ENCODE results near the gene KLHL25.
"Not testable (repeated sequence)": the region's sequence is repeated elsewhere in the genome, so short reads cannot be mapped to it uniquely, and the experiment has no call there.

KLHL25 gene

DNA sequence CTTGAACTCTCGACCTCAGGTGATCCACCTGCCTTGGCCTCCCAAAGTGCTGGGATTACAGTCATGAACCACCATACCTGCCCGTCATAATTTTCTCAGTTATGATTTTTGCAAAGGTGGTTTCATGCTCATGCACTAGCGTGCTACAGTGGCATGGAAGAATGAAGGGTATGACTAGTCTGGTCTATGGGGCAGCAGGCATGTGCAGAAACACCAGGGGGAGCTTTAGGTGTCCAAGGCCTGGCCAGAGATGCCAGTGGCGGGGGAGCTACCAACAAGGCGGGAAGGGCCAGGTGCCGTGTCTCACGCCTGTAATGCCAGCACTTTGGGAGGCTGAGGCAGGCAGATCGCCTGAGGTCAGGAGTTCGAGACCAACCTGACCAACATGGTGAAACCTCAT is 7.9 kb upstream of the KLHL25 start:
- not testable (repeated sequence) for DNase-seq

DNA sequence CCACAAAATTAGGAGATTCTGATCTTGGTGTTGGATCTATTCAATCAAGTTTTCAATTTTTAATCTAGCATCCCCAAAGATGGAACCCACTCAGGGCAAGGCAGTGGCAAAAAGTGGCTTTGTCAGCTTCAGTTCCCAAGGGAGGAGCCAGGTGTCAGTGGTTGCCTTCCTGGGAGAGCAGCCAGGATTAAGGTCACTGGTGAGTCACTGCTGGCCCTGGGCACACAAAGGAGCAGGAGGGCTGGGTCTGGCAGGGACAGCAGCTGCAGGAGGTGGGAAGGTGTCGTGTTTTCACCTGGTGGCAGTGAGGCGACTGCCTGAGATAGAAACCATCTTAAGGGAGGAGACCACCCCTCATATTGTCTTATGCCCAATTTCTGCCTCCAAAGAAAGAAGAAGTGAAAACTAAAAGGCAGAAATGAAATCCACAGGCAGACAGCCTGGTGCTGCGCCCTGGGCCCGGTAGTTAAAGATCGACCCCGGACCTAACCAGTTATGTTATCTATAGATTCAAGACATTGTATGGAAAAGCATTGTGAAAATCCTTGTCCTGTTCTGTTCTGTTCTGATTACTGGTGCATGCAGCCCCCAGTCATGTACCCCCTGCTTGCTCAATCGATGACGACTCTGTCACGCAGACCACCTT is 5.9 kb upstream of the KLHL25 start:
- no peak for DNase-seq

DNA sequence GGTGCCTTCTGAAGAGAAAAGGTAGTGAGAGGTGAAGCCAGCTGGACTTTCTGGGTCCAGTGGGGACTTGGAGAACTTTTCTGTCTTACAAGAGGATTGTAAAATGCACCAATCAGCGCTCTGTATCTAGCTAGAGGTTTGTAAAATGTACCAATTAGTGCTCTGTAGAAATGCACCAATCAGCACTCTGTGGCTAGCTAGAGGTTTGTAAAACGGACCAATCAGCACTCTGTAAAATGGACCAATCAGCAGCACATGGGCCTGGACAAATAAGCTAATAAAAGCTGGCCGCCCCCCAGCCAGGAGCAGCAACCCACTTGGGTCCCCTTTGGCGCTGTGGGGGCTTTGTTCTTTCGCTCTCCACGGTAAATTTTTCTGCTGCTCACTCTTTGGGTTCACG is 1.6 kb upstream of the KLHL25 start:
- not testable (repeated sequence) for DNase-seq

DNA sequence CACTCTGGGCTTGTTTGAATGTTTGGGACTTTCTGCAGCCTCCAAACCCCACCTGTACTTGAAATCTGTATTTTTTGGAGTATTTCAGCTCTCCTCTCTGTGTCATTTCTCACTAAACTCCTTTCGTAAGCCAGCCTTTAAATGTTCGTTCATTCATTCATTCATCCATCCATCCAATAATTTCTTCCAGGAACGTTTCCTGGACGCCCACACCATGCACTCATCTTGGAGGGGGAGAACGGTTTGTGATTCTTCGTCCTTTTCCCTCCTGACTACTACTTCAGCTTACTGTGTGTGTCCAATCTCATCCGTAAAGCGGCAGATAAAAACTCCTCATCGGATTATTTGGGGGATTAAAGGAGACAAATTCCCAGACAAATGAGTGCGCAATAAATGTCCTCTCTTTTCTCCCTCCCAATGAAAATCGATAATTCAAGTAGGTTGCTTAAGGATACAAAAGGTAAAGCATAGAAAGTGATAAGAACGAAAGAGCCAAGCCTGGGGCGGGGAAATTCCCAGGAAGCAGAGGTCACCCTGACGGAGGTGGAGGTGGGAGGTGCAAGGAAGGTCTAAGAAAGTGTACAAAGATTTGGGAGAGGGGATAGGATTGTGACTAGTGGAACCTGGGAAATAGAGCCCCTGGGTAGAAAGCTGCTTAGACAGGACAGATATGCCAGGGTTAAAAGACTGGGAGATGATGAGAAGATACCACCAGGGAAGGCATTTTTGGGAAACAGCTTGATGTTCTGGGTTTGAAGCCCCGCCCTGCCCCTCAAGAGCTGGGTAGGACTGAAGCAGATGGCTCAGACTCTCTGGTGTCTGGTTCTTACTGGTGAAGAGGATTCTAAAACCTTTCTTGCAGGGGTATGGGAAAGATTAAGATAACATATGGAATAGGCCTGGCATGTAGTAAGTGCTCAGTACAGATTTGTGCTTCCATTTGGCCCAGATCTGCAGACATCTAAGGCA is 896 bp upstream of the KLHL25 start:
- DNase-seq = no peak

DNA sequence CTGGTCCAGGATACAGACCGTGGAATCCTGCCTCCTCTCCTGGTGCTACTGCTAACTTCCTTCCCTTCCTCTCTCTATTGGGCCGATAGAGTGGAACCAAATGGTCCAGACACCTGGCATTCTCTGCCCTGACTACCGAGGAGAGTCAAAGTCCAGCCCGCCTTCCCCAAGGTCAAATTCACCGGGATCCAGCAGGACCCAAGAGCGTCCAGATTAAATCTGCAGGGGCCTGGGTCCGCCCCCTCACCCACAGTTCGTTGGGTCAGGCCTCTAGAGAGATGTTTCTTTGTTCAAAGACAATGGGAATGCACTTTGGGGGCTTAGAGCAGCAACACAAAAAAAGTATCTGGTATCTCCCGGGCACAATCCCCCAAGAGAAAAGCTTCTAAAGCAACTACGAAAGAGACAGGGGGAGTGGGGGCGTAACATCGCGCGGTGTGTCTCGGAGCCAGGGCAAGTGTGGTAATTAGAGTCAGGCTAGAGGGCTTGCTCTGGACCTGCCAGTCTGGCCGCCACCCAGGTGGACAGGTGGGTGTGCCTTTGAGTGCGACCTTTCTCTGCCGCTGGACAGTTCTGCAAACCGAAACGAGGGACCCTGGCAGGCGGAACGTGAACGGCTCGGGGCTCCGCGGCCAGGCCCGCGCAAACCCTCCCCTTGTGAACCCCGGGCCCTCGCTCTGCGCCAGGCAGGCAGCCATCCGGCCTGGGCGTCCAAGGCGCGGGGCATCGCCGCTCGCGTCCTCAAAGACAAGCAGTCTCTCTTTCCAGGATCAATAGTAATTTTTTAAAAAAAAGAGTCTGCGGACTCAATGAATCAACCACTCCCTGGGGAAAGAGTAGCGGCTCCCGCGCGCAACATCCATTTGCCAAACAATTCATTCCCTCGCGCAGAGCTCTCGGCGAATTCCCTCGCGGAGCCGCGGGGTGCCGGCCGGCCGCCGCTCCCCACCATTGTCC is 806 bp downstream of the KLHL25 start:
- DNase-seq = no peak

DNA sequence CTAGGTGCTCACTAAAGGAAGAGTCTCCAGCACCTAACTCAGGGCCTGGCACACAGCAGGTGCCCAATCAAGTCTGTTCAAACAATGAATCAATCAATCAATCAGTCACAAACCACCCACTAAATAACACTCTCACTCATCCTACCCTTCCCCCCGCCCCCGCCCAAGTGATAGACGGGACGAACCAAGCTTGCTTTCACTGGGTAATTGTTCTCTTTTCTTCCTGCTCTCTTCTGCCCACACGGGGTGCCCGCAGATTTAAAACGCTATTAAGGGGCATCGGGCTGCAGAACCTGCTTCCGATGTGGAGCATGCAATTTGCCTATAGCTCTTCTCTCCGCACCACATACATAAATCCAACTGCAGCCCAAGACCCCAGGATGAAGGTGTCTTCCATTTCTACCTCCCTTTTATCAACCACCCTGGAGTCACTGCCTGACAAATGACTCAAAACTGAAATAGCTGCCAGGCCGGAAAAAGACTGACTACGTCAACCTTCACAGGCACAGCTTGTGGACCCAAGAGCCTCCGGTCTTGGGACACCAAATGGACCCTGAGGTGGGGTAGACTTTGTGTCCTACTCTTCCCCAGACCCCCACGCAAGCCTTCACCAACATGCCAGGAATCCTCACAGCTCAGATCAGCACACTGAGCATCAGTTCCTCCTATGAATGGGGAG is 1.7 kb downstream of the KLHL25 start:
- no peak for DNase-seq

DNA sequence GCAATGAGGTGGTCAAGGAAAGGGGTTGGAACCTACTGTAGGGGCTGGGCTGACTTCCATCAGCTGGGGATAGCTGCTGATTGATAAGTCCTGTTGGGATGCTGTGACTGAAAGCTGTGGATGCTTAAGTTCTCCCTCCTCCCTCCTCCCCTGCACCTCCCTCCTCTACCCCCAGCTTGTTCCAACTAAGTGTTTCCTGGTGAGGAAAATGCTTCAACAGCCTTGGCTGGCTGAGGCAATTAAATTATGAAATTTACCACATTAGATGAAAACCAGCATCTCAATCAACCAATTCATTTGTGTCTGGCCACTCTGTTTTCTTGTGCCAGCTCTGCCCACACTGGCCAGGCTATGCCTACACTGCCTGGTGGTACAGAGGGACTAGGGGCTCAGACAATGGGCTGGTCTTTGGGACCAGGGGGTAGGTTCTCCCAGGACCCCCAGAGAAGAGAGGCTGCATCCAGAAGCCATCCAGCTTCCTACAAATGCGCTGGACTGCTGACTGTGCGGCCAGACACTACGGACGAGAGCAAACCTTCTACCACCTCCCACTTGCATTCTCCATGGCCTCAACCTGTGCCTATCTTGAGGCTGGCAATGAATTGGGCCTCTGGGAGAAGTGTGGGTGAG is 2.5 kb downstream of the KLHL25 start:
- no peak for DNase-seq

DNA sequence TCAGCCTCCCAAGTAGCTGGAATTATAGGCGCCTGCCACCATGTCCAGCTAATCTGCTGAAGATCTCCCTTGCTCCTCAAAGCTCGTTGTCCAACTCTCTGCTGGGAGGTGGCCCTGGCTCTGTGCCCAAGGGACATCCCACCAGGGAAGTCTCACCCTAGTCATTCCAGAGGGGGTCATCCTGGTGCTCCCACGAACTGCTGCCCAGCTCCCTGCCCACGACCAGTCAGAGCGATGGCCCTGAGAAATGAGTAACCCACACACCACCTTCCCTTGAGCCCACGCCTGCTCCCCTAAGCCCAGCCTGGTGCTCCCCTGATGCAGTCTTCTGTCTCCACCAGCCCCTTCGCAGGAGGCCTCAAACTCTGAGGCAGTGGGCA is 5.2 kb downstream of the KLHL25 start:
- no peak for DNase-seq

DNA sequence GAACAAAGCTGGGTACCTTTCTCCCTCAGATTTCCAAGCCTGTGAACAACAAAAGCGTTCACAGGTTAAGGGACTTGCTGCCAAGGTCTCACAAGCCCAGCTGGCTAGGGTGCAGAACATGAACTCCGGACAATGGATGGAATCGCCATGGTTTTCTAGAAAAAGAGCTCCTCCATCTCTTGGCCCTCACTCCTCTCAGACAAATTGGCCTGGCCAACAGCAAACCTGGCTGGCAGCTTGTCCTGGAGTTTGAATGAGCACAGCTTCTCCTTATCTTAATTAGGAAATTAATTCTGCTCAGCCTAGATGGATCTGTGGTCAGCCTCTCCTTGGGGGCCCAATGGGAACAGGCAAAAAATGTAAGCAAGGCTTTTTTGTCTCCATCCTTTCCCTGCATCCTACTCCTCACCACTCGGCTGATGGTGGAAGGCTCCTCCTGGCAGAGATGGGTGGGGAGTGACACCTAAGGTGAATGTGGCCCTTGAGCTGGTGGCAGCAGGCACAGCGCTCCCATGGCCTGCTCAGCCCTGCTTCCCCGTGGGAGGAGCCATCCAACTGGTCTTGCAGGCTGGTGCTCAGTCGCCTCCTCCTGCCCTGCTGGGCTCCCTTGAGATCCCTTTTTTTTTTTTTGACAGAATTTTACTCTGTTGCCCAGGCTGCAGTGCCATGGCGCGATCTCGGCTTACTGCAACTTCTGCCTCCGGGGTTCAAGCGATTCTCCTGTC is 5.8 kb downstream of the KLHL25 start:
- DNase-seq = no peak

DNA sequence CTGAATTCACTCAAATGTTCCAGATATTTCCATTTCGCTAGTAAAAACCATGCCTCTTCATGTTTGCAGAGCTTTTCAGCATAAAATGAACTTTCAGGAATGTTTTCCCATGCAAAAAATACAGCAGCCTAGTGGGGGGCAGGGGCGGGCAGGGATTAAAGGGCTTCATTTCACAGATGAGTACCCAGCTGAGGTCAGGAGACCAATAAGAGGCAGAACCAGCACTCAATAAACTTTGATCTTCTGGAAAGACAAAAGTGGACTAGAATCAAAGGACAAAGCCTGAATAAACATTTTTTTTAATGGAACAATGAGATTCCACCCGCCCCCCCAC is 8.0 kb downstream of the KLHL25 start:
- DNase-seq = no peak

DNA sequence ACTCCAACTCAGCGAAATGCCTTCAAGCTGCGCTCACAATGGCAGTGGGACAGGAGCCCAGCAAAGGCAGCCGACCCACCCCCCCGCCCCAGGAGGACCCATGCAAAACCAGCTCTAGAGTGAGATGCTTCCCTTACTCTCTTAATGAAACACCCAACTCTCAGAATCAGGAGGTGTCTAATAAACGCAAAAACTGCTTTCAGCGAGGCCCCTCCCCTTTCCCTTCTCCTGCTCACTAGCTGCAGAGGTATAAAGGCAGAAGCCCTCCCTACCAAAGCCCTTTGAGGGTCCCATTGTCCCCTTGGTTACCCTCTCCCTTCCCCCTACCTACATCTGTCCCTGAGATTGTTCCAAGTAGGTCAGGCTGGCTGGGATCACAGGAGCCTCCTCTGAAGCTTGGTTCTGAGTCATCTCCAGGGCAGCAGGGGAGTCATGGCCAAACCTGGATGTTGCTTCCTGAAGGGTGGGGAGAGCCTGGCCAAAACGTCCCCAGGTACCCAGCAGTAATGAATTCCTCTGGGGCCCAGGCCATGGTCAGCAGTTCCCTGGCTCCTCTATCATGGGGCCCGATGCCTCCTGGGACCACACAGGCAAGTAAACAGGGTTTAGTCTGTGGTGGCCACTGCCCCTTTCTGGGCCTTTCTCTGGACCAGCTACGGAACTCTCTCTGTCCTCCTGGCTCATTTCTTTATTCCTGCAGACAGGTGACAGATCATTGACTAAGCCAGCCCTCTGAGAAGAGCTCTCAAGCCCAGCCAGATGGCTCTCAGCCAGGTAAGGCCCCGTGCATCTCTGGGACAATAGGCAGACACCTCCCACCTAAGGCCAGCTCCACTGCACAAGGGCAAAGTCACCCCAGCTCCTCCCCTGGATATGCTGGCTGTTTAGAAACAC is 8.6 kb downstream of the KLHL25 start:
- DNase-seq = peak; percentile 54

DNA sequence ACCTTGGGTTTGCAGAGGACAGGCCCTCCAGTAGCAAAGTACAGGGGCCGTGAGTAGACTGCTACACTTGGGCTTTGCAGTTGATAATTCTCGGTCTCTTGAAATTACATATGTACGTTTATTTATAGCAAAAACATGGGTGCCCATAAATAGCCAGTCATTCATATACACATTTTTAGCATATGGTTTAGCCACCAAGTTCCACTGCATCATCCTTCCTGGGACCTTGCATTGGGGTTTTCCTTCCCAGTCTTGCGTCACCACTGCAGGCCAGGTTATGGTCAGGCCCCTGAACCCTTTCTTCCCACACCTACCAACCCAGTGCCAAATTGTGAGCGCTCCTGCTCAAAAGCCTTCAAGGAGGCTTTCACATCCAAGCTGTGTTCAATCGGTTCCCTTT is 12.7 kb downstream of the KLHL25 start:
- no peak for DNase-seq

DNA sequence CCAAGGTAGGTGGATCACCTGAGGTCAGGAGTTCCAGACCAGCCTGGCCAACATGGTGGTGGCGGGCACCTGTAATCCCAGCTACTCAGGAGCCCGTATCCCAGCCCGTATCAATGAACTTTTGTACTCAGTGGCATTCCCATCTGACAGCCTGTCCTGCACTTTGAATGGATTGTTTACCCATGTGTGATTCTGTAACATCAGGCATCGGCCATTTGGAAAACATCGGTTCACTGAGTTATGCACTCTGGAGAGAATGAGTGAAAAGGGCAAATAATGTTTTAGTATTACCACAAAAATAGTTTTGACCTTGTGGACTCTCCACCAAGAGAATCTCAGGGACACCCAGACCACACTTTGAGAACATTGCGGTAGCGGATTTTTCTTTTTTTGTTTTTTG is 13.6 kb downstream of the KLHL25 start:
- no peak for DNase-seq

DNA sequence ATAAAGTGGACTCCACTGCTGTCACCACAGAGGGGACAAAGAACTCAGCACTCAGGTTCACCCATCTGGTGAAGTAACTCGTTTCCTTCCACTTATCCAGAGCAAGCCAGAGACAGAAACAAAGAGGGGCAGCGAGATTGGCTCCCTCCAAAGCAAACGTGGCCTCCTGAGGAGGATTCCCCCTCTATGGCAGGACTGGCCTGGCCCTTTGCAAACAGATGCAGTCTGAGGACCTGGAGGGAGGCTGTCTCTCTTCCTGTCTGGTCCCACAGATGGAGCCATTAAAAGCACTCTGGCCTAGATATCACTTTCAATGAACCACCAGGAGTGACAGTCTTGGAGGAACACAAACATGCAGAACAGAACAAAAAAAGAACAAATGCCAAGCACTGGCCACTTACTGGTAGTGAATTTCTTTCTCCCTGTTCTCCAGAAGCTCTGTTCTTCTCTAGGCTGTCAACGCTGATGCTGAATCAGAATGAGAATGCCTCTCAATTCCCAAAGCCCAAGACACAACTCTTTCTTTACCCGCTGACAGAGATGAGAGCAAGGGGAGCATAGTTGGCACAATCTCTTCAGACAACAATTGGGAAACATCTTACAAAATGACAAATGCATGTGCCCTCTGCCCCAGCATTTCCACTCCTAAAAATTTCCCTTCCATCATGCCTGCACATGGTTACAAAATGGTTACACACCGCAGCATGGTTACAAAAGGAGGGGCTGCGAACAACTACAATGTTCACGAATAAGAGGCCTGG is 14.3 kb downstream of the KLHL25 start:
- DNase-seq = no peak

DNA sequence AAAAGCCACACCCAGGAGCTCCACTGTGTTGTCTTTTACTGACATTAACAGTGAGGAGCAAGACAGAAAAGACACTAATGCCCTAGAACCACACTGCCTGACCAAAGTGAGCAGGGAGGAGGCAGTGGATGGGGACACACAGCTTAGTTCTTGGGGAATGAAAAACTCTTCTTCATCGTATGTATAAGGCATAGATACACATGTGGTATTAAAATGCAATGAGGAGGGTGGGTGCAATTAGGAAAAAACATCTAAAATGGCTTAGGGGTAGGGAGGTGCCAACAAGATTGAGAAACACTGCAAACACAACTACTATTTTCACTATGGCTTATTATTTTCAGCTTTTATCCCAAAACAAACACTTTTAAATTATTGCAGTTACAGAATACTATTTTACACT is 15.5 kb downstream of the KLHL25 start:
- no peak for DNase-seq

DNA sequence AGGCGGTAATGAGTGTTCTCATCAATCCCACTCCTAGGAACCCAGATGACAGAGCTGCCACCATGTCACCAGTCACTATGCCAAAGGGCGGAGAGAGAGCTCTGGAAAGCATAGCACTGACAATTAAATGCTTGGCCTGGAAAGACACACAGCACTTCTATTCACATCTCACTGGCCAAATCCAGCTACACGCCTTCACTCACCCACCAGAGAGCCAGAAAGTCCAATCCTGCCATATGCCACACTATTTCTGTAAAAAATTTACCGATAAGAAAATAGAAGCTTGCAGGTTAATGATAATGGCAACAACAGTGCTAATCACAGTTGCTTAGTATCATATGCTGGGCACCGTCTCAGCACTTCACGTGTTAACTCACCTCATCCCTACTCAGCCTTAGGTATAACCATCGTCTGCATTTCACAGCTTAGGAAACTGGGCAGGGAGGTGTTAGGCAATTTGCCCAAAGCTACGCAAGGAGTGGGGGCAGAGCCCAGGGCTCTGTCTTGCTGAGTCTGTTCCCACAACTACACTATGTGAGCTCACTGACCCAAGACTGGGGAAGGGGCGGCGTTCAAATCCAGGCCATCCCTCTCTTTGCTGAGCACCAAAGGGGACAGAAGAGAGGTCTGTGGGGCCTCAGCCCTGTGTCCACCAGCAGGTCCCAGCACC is 16.5 kb downstream of the KLHL25 start:
- no peak for DNase-seq

DNA sequence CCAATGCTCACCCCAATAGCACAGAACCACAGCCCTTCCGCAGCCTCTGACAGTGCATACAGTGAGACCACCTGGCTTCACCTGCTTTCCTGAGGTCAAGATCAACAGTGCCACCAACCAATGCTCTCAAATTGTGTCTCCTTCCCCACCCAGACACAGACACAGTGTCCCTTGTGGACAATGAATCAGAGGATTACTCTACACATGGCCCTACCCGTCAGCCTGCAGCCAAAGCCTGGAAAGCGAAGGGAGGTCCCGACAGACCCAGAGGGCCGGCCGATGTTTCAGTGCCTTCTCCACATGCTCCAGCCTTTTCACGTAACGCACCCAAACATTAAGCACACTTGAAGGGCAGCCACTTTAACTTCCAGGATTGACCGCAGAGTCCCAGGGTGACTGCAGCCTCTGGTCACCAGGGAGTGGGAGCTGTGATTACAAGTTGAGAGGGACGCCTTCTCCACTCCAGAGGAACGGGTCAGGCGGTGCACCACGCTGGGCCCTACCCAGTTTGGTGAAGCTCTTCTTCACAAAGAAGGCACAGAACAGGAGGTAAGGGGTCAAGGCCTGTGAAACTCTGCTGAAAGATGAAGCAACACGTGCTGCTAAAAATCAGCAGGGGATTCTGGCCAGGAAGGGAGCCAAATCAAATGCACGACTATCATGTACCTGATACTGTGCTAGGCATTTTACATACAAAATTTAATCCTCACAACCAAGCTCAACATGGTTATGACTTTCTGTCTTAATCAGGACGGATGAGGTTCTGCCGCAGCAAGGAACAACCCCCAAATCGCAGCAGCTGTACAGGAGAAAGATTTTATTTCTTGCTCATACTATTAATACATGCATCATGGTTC is 17.2 kb downstream of the KLHL25 start:
- no peak for DNase-seq

DNA sequence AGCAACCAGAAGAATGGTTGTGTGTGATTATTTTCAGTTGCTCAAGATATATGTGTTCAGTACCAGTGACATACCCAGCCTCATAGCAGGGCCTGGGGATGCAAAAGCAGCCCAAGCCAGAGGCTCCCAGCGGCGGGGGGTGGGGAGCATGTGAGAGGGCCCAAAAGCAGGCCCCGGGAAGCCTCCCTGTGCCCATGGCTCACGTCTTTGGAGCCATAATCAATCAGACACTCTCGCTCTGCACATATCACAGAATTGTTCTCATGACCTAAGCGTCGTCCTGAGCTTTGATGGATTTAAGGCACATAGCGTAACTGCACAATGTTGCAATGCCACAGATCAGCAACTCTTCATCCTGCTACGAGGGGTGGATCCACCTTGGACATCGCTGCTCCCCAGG is 20.8 kb downstream of the KLHL25 start:
- no peak for DNase-seq

All from NCI-H187 treated with DMSO at 0.1 percent for 48 hours (cell line).